IMR-90 (cell line): ENCODE measurements around the gene ADIG. TPM values are rescaled to one million over a fixed set of nuclear protein-coding genes. Genes with fewer than 3 reads are reported as not detected.

Experiments used
- ATAC-seq: fragments of 200-7000 bp; cut with Tn5 transposase; 2 replicates; pipeline ENCODE4 v1.9.1; 2020; ENCODE audit warnings: low read depth, mild to moderate bottlenecking, moderate library complexity
- BruUV-seq: library from RNA; stranded (reverse); fragments of 400-500 nt; replicated peaks from 2 replicates; lab custom pipeline; 2021; lab: Mats Ljungman, UMichigan
- CTCF ChIA-PET: fragments of 300-600 bp; formaldehyde crosslinking; extraction: SDS; loops from one replicate; lab custom pipeline; 2021; ENCODE audit warnings: antibody characterized with exemption; lab: Yijun Ruan, JAX
- POLR2A ChIA-PET: fragments of 300-600 bp; sonication (Branson Sonifier 250); formaldehyde crosslinking; loops from one replicate; lab custom pipeline; 2022; ENCODE audit warnings: antibody characterized with exemption; ENCODE audit not compliant: unreplicated experiment; lab: Charles Lee
- DNase-seq: peaks from one replicate; pipeline ENCODE4 v3.0.0; 2013
- H2AFZ ChIP-seq: replicated peaks from 2 replicates; pipeline ENCODE3; 2013; ENCODE audit warnings: low read length, mild to moderate bottlenecking; ENCODE audit not compliant: poor library complexity
- H2AK5ac ChIP-seq: 2 replicates; pipeline ENCODE4 v1.6.1; 2013; ENCODE audit warnings: low read depth, low read length, inconsistent platforms
- H2AK9ac ChIP-seq: replicated peaks from 2 replicates; pipeline ENCODE3; 2013; ENCODE audit warnings: mild to moderate bottlenecking, low read depth, low read length, moderate library complexity; ENCODE audit not compliant: poor library complexity
- H2BK120ac ChIP-seq: 2 replicates; pipeline ENCODE4 v1.6.1; 2013; ENCODE audit warnings: low read depth, low read length, inconsistent platforms
- H2BK15ac ChIP-seq: 3 replicates; pipeline ENCODE4 v1.6.1; 2013; ENCODE audit warnings: low read depth, low read length, inconsistent platforms
- H2BK20ac ChIP-seq: 2 replicates; pipeline ENCODE4 v1.6.1; 2013; ENCODE audit warnings: low read depth, mild to moderate bottlenecking, inconsistent platforms, low read length, moderate library complexity
- H2BK5ac ChIP-seq: 2 replicates; pipeline ENCODE4 v1.6.1; 2013; ENCODE audit warnings: mild to moderate bottlenecking, low read depth, low read length, inconsistent platforms; ENCODE audit not compliant: poor library complexity, severe bottlenecking
- H3K14ac ChIP-seq: replicated peaks from 2 replicates; pipeline ENCODE4 v1.6.1; 2013; ENCODE audit warnings: low read depth, low read length, inconsistent platforms
- H3K18ac ChIP-seq: 2 replicates; pipeline ENCODE4 v1.6.1; 2013; ENCODE audit warnings: low read depth, low read length, control low read depth
- H3K23ac ChIP-seq: 2 replicates; pipeline ENCODE4 v1.6.1; 2013; ENCODE audit warnings: low read depth, low read length, inconsistent platforms
- H3K27ac ChIP-seq: 2 replicates; pipeline ENCODE4 v1.5.1; 2013; ENCODE audit warnings: mild to moderate bottlenecking, control low read depth, low read length; ENCODE audit not compliant: insufficient read depth
- H3K27me3 ChIP-seq: 2 replicates; pipeline ENCODE4 v1.6.1; 2013; ENCODE audit warnings: low read length; ENCODE audit not compliant: control insufficient read depth, insufficient read depth
- H3K36me3 ChIP-seq: 2 replicates; pipeline ENCODE4 v1.6.1; 2013; ENCODE audit warnings: low read length, mixed read lengths; ENCODE audit not compliant: control insufficient read depth, insufficient read depth
- H3K4ac ChIP-seq: 2 replicates; pipeline ENCODE4 v1.6.1; 2013; ENCODE audit warnings: low read depth, low read length, inconsistent platforms
- H3K4me1 ChIP-seq: 2 replicates; pipeline ENCODE4 v1.6.1; 2013; ENCODE audit warnings: low read length, mixed read lengths; ENCODE audit not compliant: control insufficient read depth, insufficient read depth
- H3K4me2 ChIP-seq: 2 replicates; pipeline ENCODE4 v1.6.1; 2013; ENCODE audit warnings: low read depth, mild to moderate bottlenecking, control low read depth, low read length, moderate library complexity
- H3K4me3 ChIP-seq: 2 replicates; pipeline ENCODE4 v1.5.1; 2013; ENCODE audit warnings: low read depth, mild to moderate bottlenecking, control low read depth, low read length, moderate library complexity; ENCODE audit not compliant: insufficient read depth
- H3K56ac ChIP-seq: 2 replicates; pipeline ENCODE4 v1.6.1; 2013; ENCODE audit warnings: low read length, inconsistent platforms; ENCODE audit not compliant: insufficient read depth; ENCODE audit errors: extremely low read depth
- H3K79me1 ChIP-seq, 2 experiments: 2 replicates each; pipeline ENCODE4 v1.6.1; 2013; ENCODE audit warnings: low read length in 2 of 2, inconsistent platforms in 1 of 2, low read depth in 1 of 2
- H3K9ac ChIP-seq: 2 replicates; pipeline ENCODE4 v1.6.1; 2013; ENCODE audit warnings: low read depth, low read length, control low read depth
- H3K9me1 ChIP-seq: 2 replicates; pipeline ENCODE4 v1.6.1; 2013; ENCODE audit warnings: low read length, inconsistent platforms; ENCODE audit not compliant: insufficient read depth
- H3K9me3 ChIP-seq: 2 replicates; pipeline ENCODE4 v1.6.1; 2013; ENCODE audit warnings: low read length; ENCODE audit not compliant: control insufficient read depth, insufficient read depth
- H4K20me1 ChIP-seq: 2 replicates; pipeline ENCODE4 v1.6.1; 2013; ENCODE audit warnings: low read length, inconsistent platforms; ENCODE audit not compliant: insufficient read depth
- H4K5ac ChIP-seq: 2 replicates; pipeline ENCODE4 v1.6.1; 2013; ENCODE audit warnings: mild to moderate bottlenecking, low read depth, low read length, control low read depth
- H4K8ac ChIP-seq, 2 experiments: 2 replicates each; pipeline ENCODE4 v1.6.1; 2013; ENCODE audit warnings: low read depth in 2 of 2, low read length in 2 of 2, control low read depth in 1 of 2, inconsistent platforms in 1 of 2
- H4K91ac ChIP-seq: 2 replicates; pipeline ENCODE4 v1.6.1; 2013; ENCODE audit warnings: low read depth, low read length, inconsistent platforms; ENCODE audit not compliant: insufficient read depth
- BHLHE40 ChIP-seq: fragments of 150-350 bp; IDR thresholded peaks from 2 replicates; pipeline ENCODE4 v1.6.1; 2016; ENCODE audit warnings: mild to moderate bottlenecking, low read depth, low read length
- CHD1 ChIP-seq: IDR thresholded peaks from 2 replicates; pipeline ENCODE4 v1.6.1; 2012; ENCODE audit warnings: low read depth, low read length, improper control_type of control experiment
- MAFK ChIP-seq: IDR thresholded peaks from 2 replicates; pipeline ENCODE4 v1.6.1; 2012; ENCODE audit warnings: low read depth, low read length, improper control_type of control experiment
- MAZ ChIP-seq: IDR thresholded peaks from 2 replicates; pipeline ENCODE4 v1.6.1; 2012; ENCODE audit warnings: low read depth, mild to moderate bottlenecking, low read length, improper control_type of control experiment, moderate library complexity, borderline replicate concordance
- NFE2L2 ChIP-seq: fragments of 150-350 bp; IDR thresholded peaks from 2 replicates; pipeline ENCODE4 v1.6.1; 2016; ENCODE audit warnings: low read depth, mild to moderate bottlenecking, low read length
- RAD21 ChIP-seq: IDR thresholded peaks from 2 replicates; pipeline ENCODE4 v1.6.1; 2012; ENCODE audit warnings: low read length, improper control_type of control experiment
- USF2 ChIP-seq: fragments of 150-350 bp; IDR thresholded peaks from 2 replicates; pipeline ENCODE4 v1.6.1; 2017; ENCODE audit warnings: mild to moderate bottlenecking, antibody characterized with exemption, low read length, low read depth
- WGBS, 2 experiments: methylation state at CpG; one replicate each; pipeline versions ENCODE4 v1.1.5 to v1.1.7; 2013; ENCODE audit warnings: missing lambda C conversion rate in 2 of 2; ENCODE audit not compliant: insufficient read length in 1 of 2; ENCODE audit errors: extremely low coverage in 2 of 2; 5-methylcytosine and 5-hydroxymethylcytosine counted together
- dilution Hi-C: fragments of 300-500 bp; cut with HindIII; formaldehyde crosslinking; loops from one replicate; pipeline ENCODE4 v1.14.3; 2018; ENCODE audit warnings: low sequenced_read_pairs; ENCODE audit not compliant: unreplicated experiment
- in situ Hi-C: fragments of 300-500 bp; cut with MboI; formaldehyde crosslinking; loops from 3 replicates; pipeline ENCODE4 v1.14.3; 2019; ENCODE audit warnings: low sequenced_read_pairs, inconsistent platforms, mixed read lengths
- intact Hi-C: fragments of 100-400 bp; cut with micrococcal nuclease; formaldehyde crosslinking; loops from 2 replicates; pipeline ENCODE4 v1.10.0; 2022
- polyA plus RNA-seq, 3 experiments: library from polyadenylated mRNA; depleted of rRNA; stranded (reverse); fragments of >200 nt; gene quantifications; 2 replicates each; pipeline ENCODE4 v1.2.3, GENCODE V29; 2012; ENCODE audit warnings: low replicate concordance in 1 of 3
- total RNA-seq: library from RNA; depleted of rRNA; stranded (reverse); fragments of >200 nt; gene quantifications from 2 replicates; pipeline ENCODE4 v1.2.3, GENCODE V29; 2012

Gene ADIG
- total and polyA plus RNA-seq, 2 of the 4 experiments (the other 2 are of a cell fraction), result not detected

- TF ChIP-seq MAFK (no peak), NFE2L2 (no peak)
Measured at GRCh38 chr20:38559764-38560163, 21.2 kb upstream of the ADIG start (continued).

DNA sequence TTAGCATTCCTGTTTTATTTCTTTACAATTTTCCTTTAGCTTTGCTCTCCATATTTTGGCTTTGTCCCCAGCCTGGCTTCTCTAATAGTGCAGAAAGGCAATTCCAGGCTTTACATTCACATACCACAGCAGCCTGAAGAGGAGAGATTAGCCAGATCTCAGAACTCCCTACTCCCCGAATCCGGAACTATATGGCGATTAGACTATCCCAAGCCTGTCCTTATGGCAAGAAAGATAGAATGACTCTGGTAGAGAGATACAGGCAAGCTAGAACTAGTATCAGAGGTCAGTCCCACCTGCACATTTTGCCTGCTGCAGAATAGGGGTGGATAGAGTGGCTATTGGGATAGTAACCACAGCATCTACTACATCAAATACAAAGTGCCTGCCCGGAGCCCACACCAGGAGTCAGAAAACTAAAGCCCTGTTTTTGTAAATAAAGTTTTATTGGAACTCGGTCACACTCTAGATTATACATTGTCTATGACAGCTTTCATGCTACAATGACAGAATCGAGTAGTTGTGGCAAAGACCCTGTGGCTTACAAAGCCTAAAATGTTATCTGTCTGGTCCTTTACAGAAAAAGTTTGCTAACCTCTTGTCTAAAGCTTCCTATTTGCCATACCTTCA lies 17.1 kb upstream of the ADIG start:
- Histone ChIP-seq H4K5ac (no peak overlapping the region), H3K36me3 (peaks cover 17% of the 10 kb centered on the region), H2BK5ac (no peak overlapping the region), H3K9me1 (no peaks in the 10 kb centered on the region), H3K4me1 (no peaks in the 10 kb centered on the region), H3K27me3 (no peaks in the 10 kb centered on the region), H3K79me1 (peaks cover 0 to 5% of the 10 kb centered on the region in 2 experiments; a peak in 1 of 4 replicates), H2AFZ (no peak overlapping the region), H2AK5ac (no peak overlapping the region), H3K27ac (no peak overlapping the region), H3K9ac (no peak overlapping the region), H2AK9ac (no peak overlapping the region), H3K4ac (no peak overlapping the region), H3K23ac (no peak overlapping the region), H3K9me3 (no peaks in the 10 kb centered on the region), H4K91ac (no peak overlapping the region), H3K14ac (no peak overlapping the region), H3K18ac (no peak overlapping the region), H3K4me2 (no peak overlapping the region), H3K4me3 (no peak overlapping the region), H4K20me1 (no peaks in the 10 kb centered on the region), H2BK15ac (no peak overlapping the region), H3K56ac (no peak overlapping the region), H4K8ac (no peak overlapping the region), H2BK20ac (no peak overlapping the region), H2BK120ac (no peak overlapping the region)
- TF ChIP-seq BHLHE40 (no peak), CHD1 (no peak), RAD21 (no peak), MAZ (no peak), USF2 (no peak)
- WGBS, 2 experiments, result no CpG with 5 or more reads among the region's 6 CpGs
- ChIA-PET CTCF (no interaction called here), POLR2A (no interaction called here)
- DNase-seq (no peak), ATAC-seq (no peak)
- intact Hi-C loops, result no loop called here
- no TSS peak for BruUV-seq
- in situ Hi-C loops, result no loop called here
- dilution Hi-C loops, result no loop called here
